GDM1 (cell line): Measurements from ENCODE around the gene NOL9.
"Not testable (repeated sequence)": the region's sequence is repeated elsewhere in the genome, so short reads cannot be mapped to it uniquely, and the experiment has no call there.

Source experiments
- DNase-seq: peaks from one replicate; lab custom pipeline; 2025; lab: John Stamatoyannopoulos, UW

NOL9 gene

DNA sequence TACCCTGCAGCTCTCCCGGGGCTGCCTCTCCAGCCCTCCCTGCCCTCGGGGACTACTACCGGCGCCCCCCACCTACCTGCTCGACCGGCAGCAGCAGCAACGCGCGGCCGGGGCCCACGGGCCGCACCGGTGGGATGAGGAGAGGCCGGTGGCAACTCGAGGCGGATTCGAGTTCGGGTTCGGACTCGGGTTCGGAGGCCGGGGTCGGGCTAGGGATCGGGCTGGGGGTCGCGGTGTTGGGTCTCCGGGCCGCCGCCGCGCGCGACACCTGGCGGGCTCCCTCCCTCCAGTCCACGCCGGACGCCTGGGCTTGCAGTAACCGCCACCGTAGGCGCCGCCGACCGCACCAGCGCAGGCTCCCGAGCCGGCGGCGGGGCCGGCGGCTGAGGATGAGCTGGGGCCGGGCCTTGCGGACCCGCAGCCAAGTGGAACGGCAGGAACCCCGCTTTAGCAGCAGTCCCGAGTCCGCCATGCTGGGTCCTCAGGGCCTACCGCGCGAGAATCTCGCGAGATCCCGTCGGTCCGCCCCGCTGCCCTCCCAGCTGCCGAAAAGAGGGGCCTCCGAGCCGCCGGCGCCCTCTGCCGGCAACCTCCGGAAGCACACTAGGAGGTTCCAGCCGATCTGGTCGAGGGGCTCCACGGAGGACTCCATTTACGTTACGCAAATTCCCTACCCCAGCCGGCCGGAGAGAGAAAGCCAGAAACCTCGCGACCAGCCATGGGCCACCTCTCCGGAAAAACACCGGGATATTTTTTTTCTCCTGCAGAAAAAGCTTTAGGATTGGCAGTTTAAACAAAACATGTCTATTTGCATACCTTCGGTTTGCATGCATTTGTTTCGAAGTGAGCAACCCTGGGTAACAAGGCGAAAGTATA, at the start of gene NOL9:
NOL9 (minus strand) TSS at position 483 of the 876 bp plus-strand sequence; CDS start at position 472, 11 bp downstream.
- peak; percentile 88 for DNase-seq

DNA sequence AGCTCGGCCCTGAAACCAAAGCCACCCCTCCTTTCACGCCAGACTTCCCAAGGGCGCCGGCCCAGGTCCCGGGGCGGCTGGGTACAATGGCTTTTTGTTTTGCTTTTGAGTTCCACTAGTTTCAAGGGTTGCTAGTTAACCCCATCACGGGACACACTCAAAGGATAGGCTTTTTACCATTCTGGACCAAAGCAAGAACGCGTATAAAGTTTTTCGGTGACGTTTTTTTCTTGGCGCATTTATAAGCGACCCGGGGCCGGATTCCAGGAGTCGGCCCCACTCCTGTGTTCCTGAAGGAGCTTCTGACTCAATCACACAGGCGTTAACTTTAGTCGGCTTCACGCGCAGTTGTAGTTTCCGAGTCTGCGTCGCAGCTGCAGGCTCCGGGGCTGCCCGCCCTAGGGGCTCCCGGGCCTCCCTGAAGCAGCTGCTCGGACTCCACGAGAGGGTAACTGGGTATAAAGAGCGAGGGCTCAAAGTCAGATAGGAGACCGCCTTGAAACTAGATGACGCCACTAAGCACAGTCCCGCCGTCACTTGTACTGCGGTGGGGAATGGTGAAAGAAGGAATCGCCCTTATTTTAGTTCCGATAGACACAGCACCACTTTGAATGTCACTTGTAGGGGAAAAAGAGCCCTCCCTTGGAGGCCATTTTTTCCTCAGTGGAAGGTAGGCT, 49.1 kb upstream of the NOL9 start:
- DNase-seq: no peak

DNA sequence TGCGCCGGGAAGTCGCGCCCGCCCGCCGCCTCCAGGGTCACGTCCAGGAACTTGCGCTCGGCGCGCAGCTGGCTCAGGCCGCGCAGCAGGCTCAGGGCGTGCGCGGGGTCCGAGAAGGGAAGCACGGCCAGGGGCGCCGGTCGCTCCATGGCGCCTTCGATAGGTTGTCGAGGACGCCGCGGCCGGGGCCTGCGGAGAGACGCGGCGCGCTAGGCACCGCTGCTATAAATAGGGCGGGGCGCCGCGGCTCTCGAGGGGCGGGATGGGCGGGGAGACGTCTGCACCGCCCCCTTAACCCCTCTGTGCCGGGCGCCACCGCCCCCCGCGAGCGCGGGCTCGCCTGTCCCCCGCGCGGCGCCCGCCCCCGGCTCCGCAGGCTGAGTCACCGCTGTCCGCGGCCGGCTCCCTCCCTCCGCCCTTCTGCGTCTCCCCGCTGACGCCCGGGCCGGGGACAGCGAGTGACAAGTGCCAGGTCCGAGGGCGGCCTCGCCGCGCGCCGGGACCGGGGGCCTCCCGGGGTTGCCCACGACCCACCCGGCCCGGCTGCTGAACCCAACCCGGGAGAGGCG, 48.4 kb upstream of the NOL9 start, which contains the start of gene KLHL21:
KLHL21 (minus strand) TSS at position 201 of the 569 bp plus-strand sequence; CDS start at position 149, 52 bp downstream.
- DNase-seq: peak; percentile 85

DNA sequence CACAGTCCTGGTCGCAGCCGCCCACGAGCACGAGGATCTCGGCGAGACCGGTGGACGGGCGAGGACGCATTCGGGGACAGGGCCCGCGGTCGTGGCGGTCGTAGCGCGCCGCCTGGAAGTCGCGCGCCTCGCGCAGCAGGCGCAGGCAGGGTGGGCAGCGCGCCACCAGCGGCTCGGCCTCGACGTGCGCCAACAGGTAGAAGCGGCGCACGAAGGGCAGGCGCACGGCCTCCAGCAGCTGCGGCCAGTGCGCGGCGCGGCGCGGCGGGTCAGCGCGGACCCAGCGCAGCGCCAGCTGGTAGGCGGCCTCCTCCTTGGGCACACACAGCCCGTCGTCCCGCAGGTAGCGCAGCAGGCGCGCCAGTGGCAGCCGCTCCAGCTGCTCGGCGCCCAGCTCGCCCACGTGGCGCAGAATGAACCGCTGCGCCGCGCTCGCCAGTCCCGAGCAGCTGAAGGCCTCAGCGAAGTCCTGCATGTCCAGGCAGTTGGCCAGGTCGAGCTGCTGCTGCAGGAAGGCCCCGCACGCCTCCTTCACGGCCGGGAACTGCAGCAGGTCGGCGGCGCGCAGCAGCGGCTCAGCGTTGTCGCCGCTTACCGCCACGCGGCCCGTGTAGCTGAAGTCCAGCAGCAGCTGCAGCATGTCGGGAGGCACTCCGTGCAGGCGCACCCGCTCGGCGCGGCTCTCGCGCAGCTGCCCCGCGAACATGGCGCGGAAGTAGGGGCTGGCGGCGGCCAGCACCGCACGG, 47.8 kb upstream of the NOL9 start:
- no peak for DNase-seq

DNA sequence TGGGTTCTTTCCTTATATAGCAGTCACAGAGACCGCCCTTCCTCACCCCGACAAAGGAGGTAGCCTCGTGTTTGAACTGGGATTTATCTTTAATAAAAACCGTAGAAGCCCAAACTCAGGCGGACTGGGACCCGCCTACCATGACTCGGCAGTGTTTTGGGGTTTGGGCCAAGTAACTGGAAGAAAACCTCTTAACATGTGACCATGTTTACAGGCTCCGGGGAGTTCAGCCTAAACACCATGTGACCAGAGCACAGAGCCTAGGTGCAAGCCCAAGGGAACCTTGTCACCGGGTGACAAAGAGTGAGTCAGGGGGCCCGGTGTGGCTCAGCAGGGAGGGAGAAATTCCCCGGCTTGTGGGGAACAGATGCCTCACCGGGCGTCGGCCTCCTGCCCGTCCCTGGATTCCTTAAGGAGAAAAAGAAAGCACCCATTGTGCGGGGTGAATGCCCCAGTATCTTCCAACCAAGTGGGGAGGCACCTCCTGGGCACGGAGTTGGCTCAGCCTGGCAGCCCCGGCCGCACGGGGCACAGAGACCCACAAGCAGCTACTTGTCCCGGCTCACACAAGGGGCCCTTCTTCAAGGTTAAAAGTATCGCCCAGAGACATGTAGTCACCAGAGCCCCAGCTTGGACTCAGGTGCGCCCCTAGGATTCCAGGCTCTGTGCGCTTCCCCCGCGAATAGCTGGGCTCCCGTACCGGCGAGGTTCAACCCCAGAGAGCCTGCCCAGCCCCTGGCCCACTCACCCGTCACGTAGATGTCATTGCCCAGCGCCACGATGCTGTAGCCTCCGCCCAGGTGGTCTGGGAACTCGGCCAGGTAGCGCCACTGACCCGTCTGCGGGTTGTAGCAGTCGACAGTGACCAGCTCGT, 47.0 kb upstream of the NOL9 start:
- peak; percentile 29 for DNase-seq

DNA sequence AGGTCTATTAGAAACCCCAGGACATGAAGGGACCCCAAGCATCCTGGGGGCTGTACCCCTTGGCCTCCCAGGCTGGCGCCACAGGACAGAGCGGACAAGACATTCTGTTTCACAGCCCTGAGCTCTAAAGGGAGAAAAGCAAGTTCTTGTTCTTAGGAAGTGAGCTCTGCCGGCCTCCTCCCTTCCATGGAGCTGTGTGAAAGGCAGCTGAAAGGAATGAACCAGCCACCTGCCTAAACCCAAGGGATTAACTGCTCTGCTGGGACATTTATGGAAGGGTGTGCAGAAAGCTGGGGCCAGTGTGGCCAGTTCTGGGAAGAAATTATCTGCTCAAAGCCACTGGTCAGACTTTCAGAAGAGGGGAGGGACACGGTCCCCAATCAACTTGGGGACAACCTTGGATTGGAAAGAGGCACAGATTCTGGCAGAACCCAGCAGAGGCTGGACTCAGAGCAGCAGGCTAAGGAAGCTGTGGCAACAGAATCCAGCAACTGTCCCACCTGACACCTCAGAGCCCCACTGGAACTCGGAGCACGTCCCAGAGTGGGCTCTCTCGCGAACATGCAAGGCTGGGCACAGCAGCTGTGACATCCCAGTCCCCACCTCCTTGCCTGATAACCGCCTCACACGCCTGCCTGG, 46.2 kb upstream of the NOL9 start:
- no peak for DNase-seq

DNA sequence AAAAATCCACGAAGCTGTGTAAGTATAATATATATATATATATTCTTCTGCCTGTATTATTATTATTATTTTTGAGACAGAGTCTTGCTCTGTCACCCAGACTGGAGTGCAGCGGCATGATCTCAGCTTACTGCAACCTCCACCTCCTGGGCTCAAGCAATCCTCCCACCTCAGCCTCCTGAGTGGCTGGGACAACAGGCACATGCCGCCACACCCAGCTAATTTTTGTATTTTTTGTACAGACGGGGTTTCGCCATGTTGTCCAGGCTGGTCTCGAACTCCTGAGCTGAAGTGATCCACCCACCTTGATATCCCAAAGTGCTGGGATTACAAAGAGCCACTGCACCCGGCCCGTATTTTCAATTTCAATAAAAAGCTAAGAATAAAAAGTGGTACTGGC, 45.7 kb upstream of the NOL9 start:
- not testable (repeated sequence) for DNase-seq

DNA sequence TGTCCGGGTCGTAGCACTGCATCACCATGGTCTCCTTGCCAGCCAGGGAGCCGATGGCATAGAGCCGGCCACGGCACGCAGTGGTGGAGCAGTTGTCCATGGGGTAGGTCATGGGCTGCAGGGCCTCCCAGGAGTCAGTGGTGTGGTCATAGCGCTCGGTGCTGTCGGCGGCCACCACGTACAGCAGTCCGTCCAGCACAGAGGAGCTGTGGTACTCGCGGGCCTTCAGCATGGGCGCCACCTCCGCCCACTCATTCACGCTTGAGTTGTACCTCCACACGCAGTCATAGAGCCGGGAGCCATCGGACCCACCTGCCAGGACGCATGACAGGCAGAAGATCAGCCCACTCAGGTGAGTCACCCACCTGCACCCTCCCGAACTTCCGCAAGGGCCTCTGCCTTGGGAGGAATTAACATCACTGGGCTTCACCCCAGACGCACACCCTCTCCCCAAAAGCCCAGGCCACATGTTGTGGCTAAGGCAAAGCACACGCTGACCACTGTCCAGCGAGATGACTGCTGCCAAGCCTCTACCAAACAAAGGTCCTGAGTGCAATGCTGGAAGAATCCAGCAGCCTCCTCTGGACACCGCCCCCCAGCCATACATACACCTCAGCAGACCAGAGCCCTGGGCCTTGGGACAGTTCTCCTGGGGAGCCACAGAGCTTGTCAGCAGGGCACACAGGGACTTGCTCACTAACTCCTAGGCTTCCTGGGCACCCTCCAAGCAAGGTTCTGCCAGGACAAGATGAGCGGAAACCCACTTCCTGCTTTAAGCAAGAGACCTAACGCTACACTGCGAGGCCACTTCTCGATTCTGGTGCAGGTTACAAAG, 45.0 kb upstream of the NOL9 start:
- DNase-seq: peak; percentile 67

DNA sequence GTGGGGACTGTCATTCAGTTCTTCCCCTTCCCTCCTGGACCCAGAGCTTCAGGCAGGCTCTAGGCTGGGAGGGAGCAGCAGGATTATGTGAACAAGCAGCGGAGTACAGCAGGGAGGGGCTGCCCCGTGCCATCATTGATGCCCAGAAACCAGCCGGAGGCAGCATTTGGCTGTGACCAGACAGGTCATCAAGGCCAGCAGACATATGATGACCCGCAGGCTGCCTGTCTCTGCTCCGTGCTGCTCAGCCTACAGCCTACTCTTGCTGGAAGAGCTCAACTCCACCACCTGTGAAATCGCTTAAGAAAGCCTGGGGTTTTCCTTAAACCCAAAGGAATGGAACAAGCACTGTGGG, 43.4 kb upstream of the NOL9 start:
- no peak for DNase-seq

DNA sequence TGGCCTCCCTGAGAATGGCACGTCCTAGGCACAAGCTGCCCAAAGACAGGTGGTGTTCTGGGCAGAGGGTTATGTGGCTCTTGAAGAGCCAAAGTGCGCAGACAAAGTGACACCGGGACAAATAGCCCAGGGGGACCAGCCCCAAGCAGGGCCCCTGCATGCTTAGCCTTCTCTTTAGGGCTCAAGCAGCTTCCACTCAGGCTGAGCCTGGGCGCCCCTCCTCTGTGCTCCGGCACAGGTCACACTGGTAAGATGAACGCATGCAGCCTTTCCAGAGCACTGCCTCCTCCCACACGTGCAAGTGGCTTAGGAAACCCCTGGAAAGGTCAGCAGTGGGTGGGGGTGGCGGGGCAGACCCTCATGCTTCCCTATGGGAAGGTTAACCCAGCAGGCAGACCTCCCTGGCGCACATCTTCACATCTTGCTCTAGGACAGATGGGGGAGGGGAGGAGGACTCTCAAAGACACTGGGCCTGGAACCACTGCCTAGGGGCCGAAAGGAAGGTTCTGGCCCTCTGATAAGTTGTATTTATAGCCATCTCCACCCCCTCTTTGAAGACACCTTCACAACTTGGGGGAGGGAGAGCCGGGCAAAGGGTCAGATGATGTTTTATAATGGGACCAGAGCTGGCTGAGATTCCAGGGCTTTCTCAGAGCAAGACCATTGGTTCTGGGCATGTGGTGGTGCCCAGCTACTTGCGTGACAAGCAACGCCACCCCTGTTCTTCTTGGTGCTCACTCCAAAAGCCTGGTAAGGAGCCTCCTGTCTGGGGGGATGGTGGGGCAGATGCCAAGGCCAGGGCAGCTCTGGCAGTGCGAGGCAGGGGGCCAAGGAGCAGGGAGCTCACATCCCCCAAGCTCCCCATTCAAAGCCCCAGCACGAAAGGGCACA, 42.8 kb upstream of the NOL9 start:
- no peak for DNase-seq

DNA sequence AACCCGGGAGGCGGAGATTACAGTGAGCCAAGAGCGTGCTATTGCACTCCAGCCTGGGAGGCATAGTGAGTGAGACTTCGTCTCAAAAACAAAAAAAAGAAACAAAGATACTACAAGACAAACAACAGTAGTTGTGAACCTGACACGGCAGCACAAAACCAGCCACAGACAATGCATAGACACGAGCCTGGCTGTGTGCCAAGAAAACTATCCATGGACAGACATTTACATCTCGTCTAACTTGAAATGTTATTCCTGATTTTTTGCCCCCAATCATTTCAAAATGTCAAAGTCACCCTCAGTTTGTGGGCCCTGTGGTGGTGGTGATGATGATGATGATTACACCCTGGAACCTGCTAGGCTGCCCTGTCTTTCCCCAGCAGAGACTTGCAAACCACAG, 42.0 kb upstream of the NOL9 start:
- no peak for DNase-seq

DNA sequence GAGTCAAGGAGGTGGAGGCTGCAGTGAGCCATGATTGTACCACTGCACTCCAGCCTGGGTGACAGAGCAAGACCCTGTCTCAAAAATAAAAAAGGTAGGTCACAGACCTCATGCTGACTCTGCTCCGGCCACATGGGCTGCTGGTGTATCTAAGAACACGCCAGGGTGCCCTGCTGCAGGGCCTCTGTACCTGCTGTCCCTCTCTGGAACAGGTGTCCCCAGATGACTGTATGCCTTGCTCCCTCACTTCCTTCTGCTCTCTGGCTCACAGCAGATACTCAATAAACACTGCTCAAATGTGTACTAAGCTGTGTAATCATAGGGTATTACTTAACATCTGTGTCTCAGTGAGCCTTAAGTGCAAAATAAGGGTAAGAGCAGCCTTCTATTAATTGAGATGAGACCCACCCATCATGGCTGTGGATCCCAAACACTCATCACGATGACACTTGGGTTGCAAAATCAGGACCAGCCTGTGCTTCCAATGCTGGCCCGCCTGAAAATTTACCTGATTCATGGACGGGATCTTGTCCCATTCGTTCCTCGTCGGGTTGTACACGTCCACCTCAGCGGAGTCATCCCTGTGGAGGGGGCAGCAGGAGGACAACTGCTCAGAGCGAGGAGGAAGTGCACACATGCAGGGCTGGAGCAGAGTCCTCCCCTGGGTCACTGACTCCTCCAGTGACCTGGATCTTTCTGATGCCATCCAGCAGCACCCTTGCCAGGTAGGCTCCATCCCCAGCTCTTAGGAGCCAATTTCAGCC, 40.8 kb upstream of the NOL9 start:
- DNase-seq: no peak

DNA sequence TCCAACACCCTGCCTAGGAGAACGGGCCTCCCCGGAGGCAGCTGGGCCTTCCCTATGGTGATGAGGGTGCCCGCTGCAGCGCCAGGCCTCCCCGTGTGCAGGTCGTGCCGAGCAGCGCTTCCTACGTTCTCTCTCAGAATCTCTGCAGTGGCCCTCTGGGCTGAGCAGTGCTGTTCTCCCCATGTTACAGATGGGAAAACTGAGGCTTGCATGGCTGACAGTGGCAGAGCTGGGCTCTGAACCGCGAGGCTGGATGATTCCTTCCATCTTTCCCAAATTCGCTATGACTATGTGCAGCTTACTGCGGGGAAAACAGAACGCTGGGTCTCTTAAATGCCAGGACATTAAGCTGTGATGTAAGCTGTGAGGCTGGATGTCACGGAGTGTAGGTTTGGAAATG, 39.5 kb upstream of the NOL9 start:
- no peak for DNase-seq

DNA sequence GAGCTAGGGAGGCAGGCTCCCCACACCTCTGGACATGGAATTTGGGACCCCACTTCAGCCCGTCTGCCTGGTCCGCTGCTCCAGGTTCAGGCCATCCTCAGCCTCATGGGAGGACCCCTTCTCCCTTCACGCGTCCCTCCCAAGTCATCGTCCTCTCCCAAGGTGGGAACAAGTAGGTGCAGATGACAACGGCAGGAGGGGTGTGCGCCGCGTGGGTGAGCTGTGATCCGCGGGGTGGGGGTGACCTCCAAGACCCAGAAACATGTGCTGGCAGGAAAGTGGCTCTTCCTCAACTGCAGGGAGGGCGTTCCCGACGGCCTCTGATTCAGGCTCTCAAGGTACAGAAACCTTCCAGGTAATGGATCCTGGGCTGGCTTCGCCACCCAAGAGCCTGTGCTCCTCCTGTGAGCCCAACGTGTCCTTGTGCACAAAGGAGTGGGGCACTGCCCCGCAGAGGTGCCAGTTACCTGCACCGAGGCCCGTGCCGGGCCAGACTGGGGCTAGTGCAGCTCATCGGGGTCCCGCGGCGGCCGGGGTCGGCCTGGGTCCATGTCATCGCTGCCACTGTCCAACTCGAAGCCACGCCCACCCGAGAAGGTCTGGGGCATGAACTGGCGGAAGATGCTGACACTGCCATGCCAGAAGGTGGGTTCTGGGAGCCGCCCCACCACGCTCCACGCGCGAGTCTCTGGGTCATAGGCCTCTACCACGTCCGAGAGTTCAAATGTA, 38.7 kb upstream of the NOL9 start:
- no peak for DNase-seq

DNA sequence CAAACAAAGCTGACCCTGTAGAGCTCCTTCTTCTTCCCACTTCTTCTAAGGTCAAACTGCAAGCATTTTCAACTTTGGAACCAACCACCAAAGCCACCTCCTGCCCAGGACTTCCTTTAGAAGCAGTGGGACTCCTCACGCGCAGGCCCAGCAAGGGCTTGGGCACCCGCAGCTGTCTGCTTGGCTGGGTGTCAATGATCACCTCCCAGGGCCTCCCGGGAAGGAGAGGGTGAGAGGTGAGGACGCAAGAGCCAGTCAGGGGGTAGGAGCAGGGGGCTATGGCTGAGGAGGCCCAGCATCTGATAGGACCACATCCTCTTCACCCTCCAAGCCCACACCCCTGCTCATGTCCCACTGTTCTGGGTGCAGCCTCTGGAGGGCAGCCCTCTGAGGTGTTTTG, 38.1 kb upstream of the NOL9 start:
- no peak for DNase-seq

DNA sequence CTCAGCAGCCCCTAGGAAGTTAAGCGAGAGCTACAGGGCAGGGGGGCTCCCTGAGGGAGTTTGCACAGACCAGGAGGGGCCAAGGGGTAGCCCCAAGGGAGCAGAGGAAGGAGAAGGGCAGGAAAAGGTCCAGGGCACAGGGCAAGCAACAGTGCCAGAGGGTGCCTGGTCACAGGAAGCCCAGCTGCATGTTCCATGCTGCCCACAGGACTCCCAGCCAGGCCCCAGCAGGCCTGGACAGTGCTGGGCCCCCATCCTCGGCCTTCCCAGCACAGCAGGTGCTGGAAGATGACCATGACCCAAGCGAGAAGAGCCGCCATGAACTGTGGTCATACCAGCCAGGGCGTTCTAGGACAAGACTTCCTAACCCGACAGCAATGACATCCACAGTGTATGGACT, 37.3 kb upstream of the NOL9 start:
- DNase-seq: no peak

DNA sequence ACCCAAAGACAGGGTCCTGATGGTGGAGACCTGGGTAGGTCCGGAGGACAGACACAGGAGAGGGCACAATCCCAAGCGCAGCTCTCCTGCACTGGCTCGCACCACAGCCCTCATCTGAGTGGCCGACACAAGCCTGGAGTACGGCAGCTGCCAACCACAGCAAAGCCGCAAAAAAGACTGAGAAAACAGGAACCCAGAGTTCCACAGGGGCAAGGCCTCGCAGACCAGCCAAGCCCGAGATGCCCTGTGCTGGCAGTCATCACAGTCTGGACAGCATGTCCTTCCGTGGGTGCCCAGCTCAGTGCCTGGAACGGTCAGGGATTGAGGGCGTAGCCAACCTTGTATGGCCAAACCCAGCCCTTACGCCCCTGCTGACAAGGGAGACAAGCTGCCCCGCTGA, 36.9 kb upstream of the NOL9 start:
- peak; percentile 69 for DNase-seq
